Peyer's patch (tissue), 4 donors: ENCODE measurements around the gene ATG13. TPM values are rescaled to one million over a fixed set of nuclear protein-coding genes. Genes with fewer than 3 reads are reported as not detected.

ENCODE experiments used
- DNase-seq, 3 donors: peaks; one replicate each; pipeline ENCODE4 v3.0.0-alpha.2; 2017 to 2019
- H3K27ac ChIP-seq, 4 donors: fragments of 200-600 bp; sonication (generic); one replicate each; pipeline ENCODE4 v1.5.1; 2016 to 2019
- H3K27me3 ChIP-seq, 2 donors: fragments of 200-600 bp; sonication (generic); one replicate each; pipeline ENCODE4 v1.5.1; 2019
- H3K36me3 ChIP-seq, 3 donors: fragments of 200-600 bp; sonication (generic); one replicate each; pipeline ENCODE4 v1.5.1; 2016 to 2019
- H3K4me1 ChIP-seq, 4 donors: fragments of 200-600 bp; sonication (generic); one replicate each; pipeline ENCODE4 v1.5.1; 2016 to 2019
- H3K4me3 ChIP-seq, 4 donors: fragments of 200-600 bp; sonication (generic); 1 replicate in 3 of 4; 2 replicates in 1 of 4; pipeline ENCODE4 v1.5.1; 2016 to 2019; ENCODE audit warnings: mild to moderate bottlenecking in 1 of 4
- H3K9me3 ChIP-seq, 4 donors: fragments of 200-600 bp; sonication (generic); one replicate each; pipeline ENCODE4 v1.5.1; 2016 to 2019; ENCODE audit warnings: mild to moderate bottlenecking in 1 of 4
- CTCF ChIP-seq, 6 experiments: fragments of 450-650 bp in 4 of 6; fragments of 200-600 bp in 2 of 6; sonication (generic) in 1 of 6; IDR thresholded peaks; one replicate each; pipeline ENCODE4 v1.5.1; 2017 to 2019; ENCODE audit warnings: antibody characterized with exemption in 6 of 6, mild to moderate bottlenecking in 3 of 6, moderate library complexity in 1 of 6
- POLR2A ChIP-seq, 2 donors: fragments of 450-650 bp; IDR thresholded peaks; one replicate each; pipeline ENCODE4 v1.5.1; 2017; ENCODE audit warnings: antibody characterized with exemption in 2 of 2, mild to moderate bottlenecking in 2 of 2, moderate library complexity in 2 of 2
- total RNA-seq, 4 donors: library from RNA; depleted of rRNA; stranded (reverse); fragments of >200 nt; gene quantifications; one replicate each; pipeline ENCODE4 v1.1.0, GENCODE V29; 2016

Gene ATG13
- total RNA-seq, 4 donors from 2014 or later, result 86.5 to 119 (median 106) TPM

- H3K9me3 ChIP-seq, result no peaks in the 10 kb centered on the region
- H3K4me3 ChIP-seq, result no peak overlapping the region
- no peaks in the 10 kb centered on the region for H3K27me3 ChIP-seq
- peaks cover 9 to 19% (median 17%) of the 10 kb centered on the region in 4 donors for H3K4me1 ChIP-seq
- no peak for DNase-seq
- TF ChIP-seq CTCF (IDR thresholded peaks at IDR 0.05), result no peak
- no peak for TF ChIP-seq POLR2A (IDR thresholded peaks at IDR 0.05)
- no peak overlapping the region for H3K27ac ChIP-seq
- peaks cover 0 to 74% (median 0%) of the 10 kb centered on the region in 3 donors for H3K36me3 ChIP-seq
These were observed 60.8 kb downstream of the ATG13 start for GRCh38 chr11:46677991-46678740.

DNA sequence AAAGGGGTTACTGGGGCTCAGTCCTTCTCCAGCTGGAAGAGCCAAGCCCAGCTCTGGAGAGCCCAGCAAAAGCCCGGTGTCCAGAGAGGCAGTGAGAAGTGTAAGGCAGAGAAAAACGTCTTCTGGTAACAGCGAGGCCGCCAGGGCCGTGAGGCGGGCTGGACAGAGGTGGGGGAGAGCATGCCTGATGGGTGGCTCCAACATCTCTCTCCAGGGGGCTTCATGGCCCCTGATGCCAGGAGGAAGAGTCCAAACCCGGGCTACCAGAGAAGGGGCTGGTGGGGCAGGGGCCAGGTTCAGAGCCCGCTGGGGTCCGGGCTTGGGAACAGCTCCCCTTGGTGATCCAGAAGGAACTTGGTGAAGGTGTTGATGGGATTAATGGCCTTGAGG, 61.4 kb downstream of the ATG13 start:
- H3K27ac ChIP-seq, result no peak overlapping the region
- H3K27me3 ChIP-seq, result no peaks in the 10 kb centered on the region
- no peaks in the 10 kb centered on the region for H3K9me3 ChIP-seq
- H3K4me1 ChIP-seq, result peaks cover 9 to 19% (median 17%) of the 10 kb centered on the region in 4 donors
- no peak overlapping the region for H3K4me3 ChIP-seq
- no peak for TF ChIP-seq POLR2A (IDR thresholded peaks at IDR 0.05)
- H3K36me3 ChIP-seq, result peaks cover 0 to 74% (median 0%) of the 10 kb centered on the region in 3 donors
- DNase-seq, result no peak

DNA sequence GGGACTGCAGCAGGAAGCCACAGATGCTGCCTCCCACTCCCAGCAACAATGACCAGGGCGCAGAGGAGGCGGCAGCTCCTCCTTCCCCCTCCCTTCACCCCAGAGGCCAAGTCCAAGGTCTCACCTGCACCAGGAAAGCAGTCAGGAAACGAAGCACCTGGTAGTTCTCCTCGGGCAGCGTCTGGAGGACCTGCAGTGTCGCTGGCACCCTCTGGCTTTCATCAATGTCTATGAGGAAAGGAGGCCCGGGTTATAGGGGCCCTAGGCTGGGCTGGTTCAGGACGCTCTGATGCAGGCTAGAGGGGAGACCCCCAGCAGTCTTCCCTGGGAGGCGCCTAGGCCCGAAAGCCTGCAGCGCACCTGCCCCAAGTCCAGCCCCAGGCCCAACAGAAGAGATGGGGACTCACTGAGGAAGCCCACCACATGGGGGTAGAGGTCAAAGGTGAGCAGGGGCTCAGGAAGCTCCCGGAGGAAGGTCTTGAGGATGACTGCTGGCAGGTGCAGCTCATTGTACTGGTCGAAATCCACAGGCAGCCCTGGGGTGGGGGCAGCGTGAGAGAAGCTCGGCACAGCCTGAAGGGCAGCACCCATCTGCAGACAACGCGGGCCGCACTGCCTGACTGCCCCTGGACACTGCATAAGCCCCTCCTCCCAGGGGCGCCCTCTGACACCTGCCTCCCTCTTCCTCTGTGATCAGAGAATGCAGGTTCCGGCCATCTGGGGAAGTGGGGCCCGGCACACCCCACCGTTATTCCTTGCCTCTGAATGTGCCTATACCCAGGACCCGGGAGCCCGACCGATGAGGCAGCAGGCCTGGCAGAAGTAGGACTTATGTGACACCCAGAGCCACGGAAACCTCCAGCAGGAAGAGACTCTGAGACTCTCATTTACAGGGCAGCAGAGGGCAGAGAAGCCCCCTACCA, 62.1 kb downstream of the ATG13 start:
- Histone ChIP-seq H3K36me3 (peaks cover 0 to 78% (median 0%) of the 10 kb centered on the region in 3 donors), H3K4me1 (peaks cover 9 to 17% (median 15%) of the 10 kb centered on the region in 4 donors), H3K9me3 (no peaks in the 10 kb centered on the region), H3K27ac (no peak overlapping the region), H3K4me3 (no peak overlapping the region), H3K27me3 (no peaks in the 10 kb centered on the region)
- no peak for TF ChIP-seq POLR2A (IDR thresholded peaks at IDR 0.05)
- TF ChIP-seq CTCF (IDR thresholded peaks at IDR 0.05), result no peak
- no peak for DNase-seq

DNA sequence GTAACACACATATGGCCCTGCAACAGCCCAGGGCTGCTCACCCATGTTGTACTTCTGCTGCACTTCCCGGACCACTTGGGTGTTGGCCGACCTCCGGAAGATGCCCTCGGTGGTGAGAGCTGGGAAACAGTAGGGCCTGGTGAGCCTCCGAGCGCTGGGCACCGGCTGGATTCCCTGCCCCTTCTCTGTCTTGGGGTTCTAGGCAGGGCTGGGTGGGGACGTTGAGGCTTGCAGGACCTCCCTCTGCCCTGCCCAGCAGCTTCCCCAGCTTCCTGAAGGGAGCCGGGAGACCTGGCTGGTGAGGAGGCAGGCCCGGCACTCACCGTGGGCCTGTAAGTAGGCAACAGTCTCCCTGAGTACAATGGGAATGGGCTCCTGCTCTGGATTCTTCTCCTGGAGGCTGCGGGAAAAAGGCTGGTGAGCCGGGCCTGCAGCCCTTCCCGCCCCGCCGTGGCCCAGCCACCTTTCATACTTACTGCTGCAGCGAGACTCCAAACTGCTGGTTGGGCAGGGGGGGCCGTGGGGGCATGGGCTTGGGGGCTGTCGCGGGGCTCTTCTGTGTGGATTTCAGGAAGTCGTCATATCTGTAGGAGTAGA, 62.9 kb downstream of the ATG13 start:
- H3K36me3 ChIP-seq, result peaks cover 0 to 82% (median 0%) of the 10 kb centered on the region in 3 donors
- TF ChIP-seq POLR2A (IDR thresholded peaks at IDR 0.05) (no peak), CTCF (IDR thresholded peaks at IDR 0.05) (no peak)

DNA sequence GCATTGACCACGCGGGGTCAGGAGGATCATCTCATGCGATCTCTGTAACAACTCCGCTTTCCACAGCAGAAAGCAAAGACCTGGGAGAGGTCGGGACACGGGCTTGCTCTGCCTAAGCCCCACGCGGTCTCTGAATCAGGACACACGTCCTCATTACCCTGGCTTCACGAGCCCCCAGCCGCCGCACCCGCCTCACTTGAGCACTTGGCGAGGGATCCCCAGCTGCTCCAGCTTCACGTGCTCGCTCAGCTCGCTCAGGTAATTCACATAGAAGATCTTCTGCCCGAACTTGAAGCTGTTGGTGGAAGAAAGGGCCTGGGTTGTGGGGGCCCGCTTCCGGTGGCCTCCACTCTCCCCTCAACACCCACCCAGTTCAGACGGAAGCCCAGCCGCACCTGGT, 63.5 kb downstream of the ATG13 start:
- Histone ChIP-seq H3K4me3 (no peak overlapping the region), H3K4me1 (peaks cover 2 to 7% (median 3%) of the 10 kb centered on the region in 4 donors), H3K27me3 (no peaks in the 10 kb centered on the region), H3K36me3 (peaks cover 0 to 87% (median 0%) of the 10 kb centered on the region in 3 donors), H3K9me3 (no peaks in the 10 kb centered on the region), H3K27ac (no peak overlapping the region)
- no peak for TF ChIP-seq POLR2A (IDR thresholded peaks at IDR 0.05)
- no peak for DNase-seq

More for the DNA sequence above, 62.9 kb downstream of the ATG13 start:
- Histone ChIP-seq H3K4me3 (no peak overlapping the region), H3K4me1 (peaks cover 3 to 10% (median 9%) of the 10 kb centered on the region in 4 donors), H3K9me3 (no peaks in the 10 kb centered on the region), H3K27ac (no peak overlapping the region), H3K27me3 (no peaks in the 10 kb centered on the region)
- no peak for DNase-seq

GRCh38 chr11:46681814-46682213, 64.5 kb downstream of the ATG13 start:
- no peaks in the 10 kb centered on the region for H3K27me3 ChIP-seq
- H3K4me3 ChIP-seq, result no peak overlapping the region
- TF ChIP-seq POLR2A (IDR thresholded peaks at IDR 0.05) (no peak), CTCF (IDR thresholded peaks at IDR 0.05) (no peak)
- H3K9me3 ChIP-seq, result no peaks in the 10 kb centered on the region
- peaks cover 0 to 4% (median 0%) of the 10 kb centered on the region in 4 donors for H3K4me1 ChIP-seq
- peaks cover 0 to 91% (median 0%) of the 10 kb centered on the region in 3 donors for H3K36me3 ChIP-seq
- peak in 1 of 3 donors; percentile 29 for DNase-seq
- H3K27ac ChIP-seq, result no peak overlapping the region
